NT2/D1 (cell line): Measurements from ENCODE around the gene MACROH2A2.

Experiments used
- DNase-seq: peaks from one replicate; pipeline ENCODE4 v3.0.0-alpha.2; 2011; ENCODE audit warnings: low read depth, low spot score
- H3K27me3 ChIP-seq: 2 replicates; pipeline ENCODE4 v1.6.0; 2011; ENCODE audit warnings: mild to moderate bottlenecking; ENCODE audit not compliant: insufficient read length, insufficient read depth
- H3K36me3 ChIP-seq: 2 replicates; pipeline ENCODE4 v1.6.1; 2011; ENCODE audit warnings: mild to moderate bottlenecking, low read length, mixed read lengths; ENCODE audit not compliant: insufficient read depth, insufficient read length
- H3K4me1 ChIP-seq: 2 replicates; pipeline ENCODE4 v1.5.1; 2011; ENCODE audit not compliant: insufficient read depth, insufficient read length
- H3K4me3 ChIP-seq: 2 replicates; pipeline ENCODE4 v1.5.1; 2011; ENCODE audit warnings: low read depth; ENCODE audit not compliant: insufficient read length
- H3K9ac ChIP-seq: 2 replicates; pipeline ENCODE4 v1.6.0; 2011; ENCODE audit warnings: low read depth; ENCODE audit not compliant: insufficient read length
- H3K9me3 ChIP-seq: 2 replicates; pipeline ENCODE4 v1.5.1; 2011; ENCODE audit warnings: mild to moderate bottlenecking, low read length; ENCODE audit not compliant: insufficient read depth
- SUZ12 ChIP-seq: IDR thresholded peaks from 2 replicates; pipeline ENCODE4 v1.6.1; 2011; ENCODE audit not compliant: insufficient read length, insufficient read depth; ENCODE audit errors: extremely low read depth
- YY1 ChIP-seq: IDR thresholded peaks from 2 replicates; pipeline ENCODE4 v1.6.1; 2011; ENCODE audit not compliant: insufficient read length, insufficient read depth
- ZNF274 ChIP-seq: IDR thresholded peaks from 2 replicates; pipeline ENCODE4 v1.6.1; 2011; ENCODE audit warnings: mild to moderate bottlenecking, low read depth, low read length

Gene MACROH2A2

DNA sequence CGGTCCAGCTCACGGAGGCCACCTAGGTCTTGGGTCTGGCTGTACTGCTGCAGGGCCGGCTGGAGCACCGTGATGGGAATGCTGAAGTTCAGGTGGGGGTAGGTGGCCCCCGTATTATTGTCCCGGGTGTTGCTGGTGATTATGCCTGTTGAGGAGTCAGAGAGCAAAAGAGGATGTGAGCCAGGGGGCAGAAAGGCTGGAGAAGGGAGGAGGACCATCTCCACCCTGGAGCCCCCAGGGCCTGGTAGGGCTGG is 87.3 kb downstream of the MACROH2A2 start:
- TF ChIP-seq ZNF274 (no peak), SUZ12 (no peak), YY1 (no peak)
- Histone ChIP-seq H3K9ac (peak overlapping the region; percentile 10), H3K4me1 (peaks cover 3% of the 10 kb centered on the region)

DNA sequence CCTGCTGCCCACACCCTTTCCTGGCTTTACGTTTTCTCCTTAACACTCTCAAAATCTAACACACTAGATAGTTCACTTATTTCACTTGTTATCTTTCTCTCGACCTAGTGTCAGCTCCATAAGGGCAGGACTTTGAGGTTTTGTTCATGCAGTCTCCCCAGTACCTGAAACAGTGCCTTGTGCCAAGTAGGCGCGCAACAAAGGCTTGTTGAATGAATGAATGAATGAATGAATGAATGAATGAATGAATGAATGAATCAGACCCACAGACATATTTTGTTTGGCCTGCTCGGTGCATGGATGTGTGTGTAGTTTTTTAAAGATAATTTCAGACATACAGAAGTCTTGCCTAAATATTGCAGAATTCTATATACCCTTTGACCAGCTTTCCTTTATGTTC is 87.7 kb downstream of the MACROH2A2 start:
- DNase-seq = no peak
- TF ChIP-seq YY1 (no peak), SUZ12 (no peak), ZNF274 (no peak)
- no peaks in the 10 kb centered on the region for H3K9me3 ChIP-seq
- H3K4me1 ChIP-seq = peaks cover 4% of the 10 kb centered on the region
- H3K4me3 ChIP-seq = no peak overlapping the region
- H3K9ac ChIP-seq = no peak overlapping the region
- peaks cover 9% of the 10 kb centered on the region for H3K36me3 ChIP-seq
- no peaks in the 10 kb centered on the region for H3K27me3 ChIP-seq

More for the DNA sequence above, 87.3 kb downstream of the MACROH2A2 start:
- no peak for DNase-seq
- H3K9me3 ChIP-seq = no peaks in the 10 kb centered on the region
- H3K27me3 ChIP-seq = no peaks in the 10 kb centered on the region
- peaks cover 9% of the 10 kb centered on the region for H3K36me3 ChIP-seq
- H3K4me3 ChIP-seq = no peak overlapping the region

- no peak for DNase-seq
- Histone ChIP-seq H3K9ac (no peak overlapping the region), H3K27me3 (no peaks in the 10 kb centered on the region), H3K9me3 (no peaks in the 10 kb centered on the region), H3K36me3 (peaks cover 9% of the 10 kb centered on the region), H3K4me1 (peaks cover 4% of the 10 kb centered on the region), H3K4me3 (no peak overlapping the region)
- TF ChIP-seq ZNF274 = no peak
- TF ChIP-seq YY1 = no peak
- TF ChIP-seq SUZ12 = no peak
Observed at GRCh38 chr10:70142555-70142954, 89.9 kb downstream of the MACROH2A2 start.

DNA sequence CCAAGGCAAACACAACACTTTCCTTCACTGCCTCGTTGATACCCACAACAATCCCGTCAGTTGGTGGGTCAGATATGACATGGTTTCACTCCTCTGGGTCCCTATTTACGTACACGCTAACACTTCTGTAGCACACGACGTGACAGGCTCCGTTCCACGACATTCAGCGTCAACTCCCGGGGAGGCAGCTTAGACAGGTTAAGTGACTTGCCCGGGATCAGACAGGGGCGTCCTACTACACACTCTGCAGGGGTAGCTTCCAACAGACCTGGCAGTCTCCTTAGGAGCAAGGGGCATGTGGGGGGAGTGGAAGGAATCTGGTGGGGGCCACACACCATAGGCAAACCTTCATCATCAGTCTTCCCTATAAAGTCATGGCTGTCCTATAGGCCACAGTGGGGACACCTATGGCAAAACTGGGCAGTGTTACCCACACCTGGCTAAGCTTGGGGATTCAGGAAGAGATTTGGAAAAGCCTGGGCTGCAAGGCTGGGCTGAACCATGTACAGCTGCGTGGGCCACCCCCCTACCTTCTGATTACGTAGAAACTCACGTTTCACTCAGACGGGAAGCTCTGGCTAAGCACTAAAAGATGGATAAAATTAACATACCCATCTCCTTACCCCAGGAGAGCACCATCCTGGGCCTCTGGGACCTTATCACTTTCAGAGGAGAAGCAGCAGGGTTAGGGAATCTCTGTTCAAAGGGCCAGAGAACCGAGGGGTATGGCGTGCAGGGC is 91.9 kb downstream of the MACROH2A2 start:
- peak overlapping the region; percentile 85 for H3K9ac ChIP-seq
- H3K9me3 ChIP-seq = no peaks in the 10 kb centered on the region
- H3K36me3 ChIP-seq = peaks cover 17% of the 10 kb centered on the region
- peaks cover 4% of the 10 kb centered on the region for H3K4me1 ChIP-seq
- TF ChIP-seq SUZ12 = no peak
- no peak for TF ChIP-seq ZNF274
- TF ChIP-seq YY1 = no peak
- DNase-seq = no peak
- no peaks in the 10 kb centered on the region for H3K27me3 ChIP-seq
- H3K4me3 ChIP-seq = peak overlapping the region; percentile 62

- no peaks in the 10 kb centered on the region for H3K27me3 ChIP-seq
- H3K4me3 ChIP-seq = peak overlapping the region; percentile 62
- DNase-seq = no peak
- peaks cover 22% of the 10 kb centered on the region for H3K36me3 ChIP-seq
- TF ChIP-seq YY1 (no peak), SUZ12 (no peak), ZNF274 (no peak)
- peak overlapping the region; percentile 85 for H3K9ac ChIP-seq
- peaks cover 4% of the 10 kb centered on the region for H3K4me1 ChIP-seq
- H3K9me3 ChIP-seq = no peaks in the 10 kb centered on the region
Observed at GRCh38 chr10:70145166-70145665, 92.6 kb downstream of the MACROH2A2 start.

GRCh38 chr10:70145666-70146488 is 93.2 kb downstream of the MACROH2A2 start:
- H3K36me3 ChIP-seq = peaks cover 28% of the 10 kb centered on the region
- H3K27me3 ChIP-seq = no peaks in the 10 kb centered on the region
- H3K9me3 ChIP-seq = no peaks in the 10 kb centered on the region
- peaks cover 4% of the 10 kb centered on the region for H3K4me1 ChIP-seq
- peak overlapping the region; percentile 85 for H3K9ac ChIP-seq
- TF ChIP-seq SUZ12 (no peak), ZNF274 (no peak), YY1 (no peak)
- H3K4me3 ChIP-seq = peak overlapping the region; percentile 62
- DNase-seq = no peak

DNA sequence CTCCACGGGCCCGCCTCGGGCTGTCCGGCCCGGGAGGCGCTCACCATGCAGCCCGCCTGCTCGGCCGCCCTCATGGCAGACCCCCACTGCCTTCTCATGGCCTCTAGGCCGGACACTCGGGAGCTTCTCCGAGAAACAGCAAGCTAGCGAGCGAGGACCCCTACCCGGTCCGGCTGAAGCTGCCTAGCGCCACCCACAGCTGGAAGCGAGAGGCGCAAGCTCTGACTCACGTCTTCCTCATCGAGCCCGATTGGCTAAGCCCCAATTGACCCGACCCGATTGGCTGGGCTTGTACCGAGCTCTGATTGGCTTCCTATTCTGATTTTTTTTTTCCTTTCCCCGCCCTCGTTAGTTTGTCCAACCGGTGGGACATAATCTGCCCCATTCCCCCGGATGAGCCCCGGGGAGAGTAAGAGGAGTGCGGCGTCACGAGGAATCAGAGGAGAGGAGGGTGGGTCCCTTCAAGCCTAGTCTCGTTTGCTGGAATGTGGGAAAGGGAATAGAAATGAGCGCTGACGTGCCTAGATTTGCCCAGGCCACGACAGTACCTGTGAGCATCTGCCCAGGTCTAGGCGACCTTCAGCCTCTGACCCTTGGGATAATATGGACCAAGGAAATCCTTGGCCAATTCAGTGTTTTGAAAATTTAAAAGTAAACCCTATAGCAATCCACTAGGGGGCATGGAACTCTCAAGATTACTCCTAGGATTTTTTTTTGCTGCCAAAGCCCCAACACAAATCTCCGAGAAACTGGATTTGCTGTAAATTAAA is 94.0 kb downstream of the MACROH2A2 start, which contains the start of gene TYSND1:
TSS of gene TYSND1 (minus strand) at position 212 of the 770 bp plus-strand sequence. CDS start at position 98, 114 bp downstream.
- Histone ChIP-seq H3K27me3 (no peaks in the 10 kb centered on the region), H3K9ac (peak within 1 kb of the TSS; percentile 85), H3K4me3 (peak within 1 kb of the TSS; percentile 62), H3K9me3 (no peaks in the 10 kb centered on the region), H3K36me3 (peaks cover 36% of the 10 kb centered on the region), H3K4me1 (peaks cover 4% of the 10 kb centered on the region)
- TF ChIP-seq ZNF274 (no peak), YY1 (no peak), SUZ12 (no peak)
- DNase-seq = peak; percentile 94
